D721Med (cell line): Measurements from ENCODE around the gene KRTAP4-1.
"Not testable (repeated sequence)": the region's sequence is repeated elsewhere in the genome, so short reads cannot be mapped to it uniquely, and the experiment has no call there.

ENCODE experiments used
- DNase-seq: peaks from one replicate; pipeline ENCODE4 v3.0.0; 2011; ENCODE audit warnings: low spot score; ENCODE audit not compliant: insufficient read length
- FAIRE-seq: peaks from 2 replicates; lab custom pipeline; 2011; peaks lifted over from hg19 to GRCh38; lab: Jason Lieb, UNC
- CTCF ChIP-seq: IDR thresholded peaks from 2 replicates; pipeline ENCODE4 v1.5.1; 2012; ENCODE audit warnings: mild to moderate bottlenecking, control low read depth; ENCODE audit not compliant: insufficient read depth; ENCODE audit errors: missing control alignments

Gene KRTAP4-1

GRCh38 chr17:41150026-41150425, 34.7 kb downstream of the KRTAP4-1 start:
- no peak for TF ChIP-seq CTCF
- DNase-seq = no peak
- no peak for FAIRE-seq

- no peak for DNase-seq
- no peak for TF ChIP-seq CTCF
- FAIRE-seq = no peak
These were observed 35.1 kb downstream of the KRTAP4-1 start, which contains the start of gene KRTAP4-5 for GRCh38 chr17:41149652-41149985. Gene KRTAP4-5 (minus strand): TSS chr17:41149825. CDS start chr17:41149767, 58 bp downstream.

GRCh38 chr17:41148971-41149651, 35.6 kb downstream of the KRTAP4-1 start:
- not testable (repeated sequence) for FAIRE-seq

GRCh38 chr17:41147531-41148204, 37.0 kb downstream of the KRTAP4-1 start:
- DNase-seq (no peak), FAIRE-seq (no peak)
- TF ChIP-seq CTCF = no peak

More at GRCh38 chr17:41148971-41149651, 35.6 kb downstream of the KRTAP4-1 start:
- not testable (repeated sequence) for DNase-seq

GRCh38 chr17:41145261-41145660, 39.5 kb downstream of the KRTAP4-1 start:
- no peak for DNase-seq
- no peak for FAIRE-seq
- TF ChIP-seq CTCF = no peak

- DNase-seq (no peak), FAIRE-seq (no peak)
- no peak for TF ChIP-seq CTCF
These were observed 39.9 kb downstream of the KRTAP4-1 start for GRCh38 chr17:41144846-41145245.

- no peak for TF ChIP-seq CTCF
- FAIRE-seq (no peak), DNase-seq (no peak)
These were observed 43.4 kb downstream of the KRTAP4-1 start for GRCh38 chr17:41141361-41141760.
